Left lung (tissue), 10 donors: ENCODE data around the gene NARF. TPM values are rescaled to one million over a fixed set of nuclear protein-coding genes. Genes with fewer than 3 reads are reported as not detected.

Source experiments
- ATAC-seq: fragments of 200-7000 bp; cut with Tn5 transposase; one replicate; pipeline ENCODE4 v1.9.1; 2020; ENCODE audit warnings: moderate library complexity
- DNase-seq, 4 donors: peaks; one replicate each; pipeline ENCODE4 v3.0.0-alpha.2; 2013 to 2020
- H3K27ac ChIP-seq, 2 donors: fragments of 200-600 bp; sonication (generic) in 1 of 2; one replicate each; pipeline versions ENCODE4 v1.5.0 to v1.8.0; 2020 to 2021
- H3K27me3 ChIP-seq, 2 donors: fragments of 200-600 bp; sonication (generic) in 1 of 2; one replicate each; pipeline versions ENCODE4 v1.5.0 to v1.8.0; 2020 to 2021
- H3K36me3 ChIP-seq, 2 donors: fragments of 200-600 bp; sonication (generic) in 1 of 2; one replicate each; pipeline versions ENCODE4 v1.5.0 to v1.8.0; 2020 to 2021
- H3K4me1 ChIP-seq, 2 donors: fragments of 200-600 bp; one replicate each; pipeline ENCODE4 v1.8.0; 2021
- H3K4me3 ChIP-seq, 2 donors: fragments of 200-600 bp; sonication (generic) in 1 of 2; one replicate each; pipeline versions ENCODE4 v1.5.0 to v1.8.0; 2020 to 2021; ENCODE audit warnings: mild to moderate bottlenecking in 1 of 2
- H3K9me3 ChIP-seq, 2 donors: fragments of 200-600 bp; sonication (generic) in 1 of 2; one replicate each; pipeline versions ENCODE4 v1.5.0 to v1.8.0; 2020 to 2021
- intact Hi-C, 2 donors: fragments of 100-400 bp; cut with DNase I; formaldehyde crosslinking; loops; one replicate each; pipeline versions ENCODE4 v1.11.2 to v1.14.2; 2022
- polyA plus RNA-seq, 6 donors: library from polyadenylated mRNA; unstranded; fragments of 120-200 nt; gene quantifications; one replicate each; pipeline ENCODE4 v1.2.1, GENCODE V29; 2013; ENCODE audit not compliant: insufficient read length in 6 of 6
- total RNA-seq, 2 donors: library from RNA; stranded (reverse); fragmentation: NEBNext Ultra II Directional; extraction: Animal tissue kit (Norgen Biotek cat#: 25700); gene quantifications; one replicate each; pipeline ENCODE4 v1.2.1, GENCODE V29; 2021
- TF ChIP-seq, protein P1 (sequence below), 2 donors: fragments of 200-600 bp; sonication (generic) in 1 of 2; IDR thresholded peaks; one replicate each; pipeline versions ENCODE4 v1.5.0 to v1.8.0; 2021; ENCODE audit warnings: antibody characterized with exemption in 2 of 2
- donor health status: DM: no; HTN: yes; CAD: no.
- donor health status: DM: no; HTN: no; CAD: no.

The NARF gene
- total and polyA plus RNA-seq, 8 donors, result 38.9 to 128 (median 112) TPM

DNA sequence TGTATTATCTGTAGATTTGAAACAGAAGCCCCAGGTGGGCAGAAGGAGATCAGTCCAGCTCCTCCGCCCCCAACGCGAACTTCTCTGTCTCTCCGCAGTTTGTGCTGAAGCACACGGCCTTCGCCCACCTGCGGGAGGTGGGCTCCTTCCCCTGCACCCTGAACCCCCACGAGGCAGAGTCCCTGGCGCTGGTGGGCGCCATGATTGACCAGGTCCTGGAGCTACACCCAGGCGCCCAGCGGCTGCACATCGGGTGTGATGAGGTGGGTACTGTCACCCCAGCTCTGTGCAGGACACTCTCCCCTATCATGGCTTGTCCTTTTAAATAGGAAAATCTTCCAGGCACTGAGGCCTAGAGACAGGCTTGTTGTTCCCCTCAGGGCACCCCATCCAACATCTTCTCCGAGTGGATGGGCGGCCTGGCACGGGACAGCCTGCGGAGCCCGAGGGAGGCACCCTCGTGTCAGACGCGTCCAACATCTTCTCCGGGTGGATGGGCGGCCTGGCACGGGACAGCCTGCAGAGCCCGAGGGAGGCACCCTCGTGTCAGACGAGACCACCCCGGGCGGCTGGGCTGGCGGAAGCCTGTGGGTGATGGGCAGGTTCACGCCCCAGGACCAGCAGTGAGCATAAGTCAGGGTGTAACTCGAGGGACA lies 24.9 kb upstream of the NARF start:
- H3K36me3 ChIP-seq, result peaks cover 0 to 38% of the 10 kb centered on the region in 2 donors
- no peak overlapping the region for H3K4me3 ChIP-seq
- DNase-seq (no peak), ATAC-seq (no peak)
- intact Hi-C loops, result no loop called here
- H3K27ac ChIP-seq, result no peak overlapping the region
- H3K4me1 ChIP-seq, result no peaks in the 10 kb centered on the region
- no peaks in the 10 kb centered on the region for H3K27me3 ChIP-seq
- TF ChIP-seq, protein P1, sequence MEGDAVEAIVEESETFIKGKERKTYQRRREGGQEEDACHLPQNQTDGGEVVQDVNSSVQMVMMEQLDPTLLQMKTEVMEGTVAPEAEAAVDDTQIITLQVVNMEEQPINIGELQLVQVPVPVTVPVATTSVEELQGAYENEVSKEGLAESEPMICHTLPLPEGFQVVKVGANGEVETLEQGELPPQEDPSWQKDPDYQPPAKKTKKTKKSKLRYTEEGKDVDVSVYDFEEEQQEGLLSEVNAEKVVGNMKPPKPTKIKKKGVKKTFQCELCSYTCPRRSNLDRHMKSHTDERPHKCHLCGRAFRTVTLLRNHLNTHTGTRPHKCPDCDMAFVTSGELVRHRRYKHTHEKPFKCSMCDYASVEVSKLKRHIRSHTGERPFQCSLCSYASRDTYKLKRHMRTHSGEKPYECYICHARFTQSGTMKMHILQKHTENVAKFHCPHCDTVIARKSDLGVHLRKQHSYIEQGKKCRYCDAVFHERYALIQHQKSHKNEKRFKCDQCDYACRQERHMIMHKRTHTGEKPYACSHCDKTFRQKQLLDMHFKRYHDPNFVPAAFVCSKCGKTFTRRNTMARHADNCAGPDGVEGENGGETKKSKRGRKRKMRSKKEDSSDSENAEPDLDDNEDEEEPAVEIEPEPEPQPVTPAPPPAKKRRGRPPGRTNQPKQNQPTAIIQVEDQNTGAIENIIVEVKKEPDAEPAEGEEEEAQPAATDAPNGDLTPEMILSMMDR (IDR thresholded peaks at IDR 0.05), result no peak
- H3K9me3 ChIP-seq, result no peaks in the 10 kb centered on the region

DNA sequence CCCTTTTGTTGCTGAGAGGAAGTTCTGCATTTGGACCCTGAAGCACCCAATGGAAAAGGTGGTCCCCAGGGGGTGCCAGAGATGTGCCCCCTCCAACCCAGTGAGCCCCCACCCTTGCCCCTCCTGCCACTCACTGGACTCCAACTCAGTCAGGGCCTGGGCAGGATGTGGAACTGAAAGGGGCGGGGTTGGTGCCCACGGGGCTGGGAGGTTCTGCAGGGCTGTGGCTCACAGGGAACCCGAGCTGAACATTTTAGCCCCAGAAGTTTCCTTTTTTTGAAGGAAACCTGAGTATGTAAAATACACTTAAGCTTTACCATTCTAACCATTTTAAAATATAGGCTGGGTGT lies 24.4 kb upstream of the NARF start:
- DNase-seq, result no peak
- ATAC-seq, result no peak
- Histone ChIP-seq H3K27ac (no peak overlapping the region), H3K36me3 (peaks cover 0 to 38% of the 10 kb centered on the region in 2 donors), H3K4me3 (no peak overlapping the region), H3K4me1 (no peaks in the 10 kb centered on the region), H3K9me3 (no peaks in the 10 kb centered on the region), H3K27me3 (no peaks in the 10 kb centered on the region)
- TF ChIP-seq, protein P1 (IDR thresholded peaks at IDR 0.05), result no peak
- intact Hi-C loops, result no loop called here

DNA sequence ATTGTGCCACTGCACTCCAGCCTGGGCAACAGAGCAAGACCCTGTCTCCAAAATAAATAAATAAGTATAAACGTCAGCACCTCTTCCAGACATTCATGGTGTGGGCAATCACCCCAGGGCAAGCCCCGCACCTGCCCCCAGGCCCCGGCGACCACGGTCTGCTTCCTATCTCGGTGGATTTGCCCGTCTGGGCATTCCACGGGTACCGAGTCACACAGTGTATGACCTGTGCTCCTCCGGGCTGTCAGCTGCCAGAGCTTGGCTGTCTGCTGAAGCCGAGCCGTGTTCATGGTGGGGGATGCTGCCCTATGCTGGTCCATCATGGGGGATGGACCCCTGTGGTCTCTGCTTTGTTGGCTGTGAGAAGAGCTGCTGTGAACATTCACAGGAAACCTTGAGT lies 23.4 kb upstream of the NARF start:
- TF ChIP-seq, protein P1 (IDR thresholded peaks at IDR 0.05), result no peak
- ATAC-seq (no peak), DNase-seq (no peak)
- Histone ChIP-seq H3K4me3 (no peak overlapping the region), H3K9me3 (no peaks in the 10 kb centered on the region), H3K27me3 (no peaks in the 10 kb centered on the region), H3K27ac (no peak overlapping the region), H3K4me1 (peaks cover 0 to 8% of the 10 kb centered on the region in 2 donors), H3K36me3 (peaks cover 0 to 47% of the 10 kb centered on the region in 2 donors)
- intact Hi-C loops, result no loop called here

DNA sequence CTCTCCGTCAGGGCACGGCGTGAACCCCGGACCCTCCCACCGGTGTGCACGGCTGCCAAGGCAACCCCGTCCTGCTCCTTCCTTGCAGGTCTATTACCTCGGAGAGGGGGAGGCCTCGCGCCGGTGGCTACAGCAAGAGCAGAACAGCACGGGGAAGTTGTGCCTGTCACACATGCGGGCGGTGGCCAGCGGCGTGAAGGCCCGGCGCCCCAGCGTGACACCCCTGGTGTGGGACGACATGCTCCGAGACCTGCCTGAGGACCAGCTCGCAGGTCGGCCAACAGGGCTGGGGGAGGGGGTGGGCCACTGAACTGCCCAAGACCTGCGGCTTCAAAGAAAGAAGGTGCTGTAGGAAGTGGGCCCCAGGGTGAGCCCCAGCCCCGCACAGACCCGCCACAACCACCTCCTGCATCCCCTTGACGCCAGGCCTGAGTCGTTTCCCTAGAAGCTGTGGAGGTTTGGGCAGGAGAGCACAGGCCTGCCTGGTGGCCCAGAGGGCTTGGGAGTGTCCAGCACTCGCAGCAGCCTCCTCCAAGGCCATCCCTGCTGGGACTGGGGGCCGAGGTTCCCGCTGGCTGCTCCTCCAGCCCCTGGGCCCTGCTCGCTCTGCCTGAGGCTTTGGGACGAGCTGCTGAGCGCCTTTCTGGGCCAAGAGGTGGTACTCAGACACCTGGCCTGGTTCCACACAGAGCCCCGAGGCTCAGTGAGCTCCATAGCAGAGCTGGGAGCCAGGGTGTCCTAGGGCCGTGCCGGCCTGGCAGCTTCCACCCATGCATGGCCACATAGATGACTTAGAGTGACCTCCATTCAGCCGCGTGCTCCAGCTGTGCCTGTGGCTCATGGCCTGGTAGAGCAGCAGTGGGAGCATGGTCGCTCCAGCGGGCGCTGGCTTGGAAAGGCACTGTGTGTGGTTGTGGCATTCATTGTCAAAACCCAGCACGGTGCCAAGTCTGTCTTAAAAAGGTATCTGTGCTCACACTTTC lies 22.6 kb upstream of the NARF start:
- Histone ChIP-seq H3K4me1 (peaks cover 0 to 16% of the 10 kb centered on the region in 2 donors), H3K27ac (no peak overlapping the region), H3K4me3 (no peak overlapping the region), H3K9me3 (no peaks in the 10 kb centered on the region), H3K36me3 (peaks cover 0 to 47% of the 10 kb centered on the region in 2 donors), H3K27me3 (no peaks in the 10 kb centered on the region)
- ATAC-seq, result no peak
- intact Hi-C loops, result no loop called here
- DNase-seq, result no peak
- TF ChIP-seq, protein P1 (IDR thresholded peaks at IDR 0.05), result no peak
